Measurements from ENCODE around the gene POLR3H. TPM values are rescaled to one million over a fixed set of nuclear protein-coding genes. Genes with fewer than 3 reads are reported as not detected.

The POLR3H gene
- total and polyA plus RNA-seq, 7 donors, result 13.1 to 28.6 (median 18.4) TPM

DNA sequence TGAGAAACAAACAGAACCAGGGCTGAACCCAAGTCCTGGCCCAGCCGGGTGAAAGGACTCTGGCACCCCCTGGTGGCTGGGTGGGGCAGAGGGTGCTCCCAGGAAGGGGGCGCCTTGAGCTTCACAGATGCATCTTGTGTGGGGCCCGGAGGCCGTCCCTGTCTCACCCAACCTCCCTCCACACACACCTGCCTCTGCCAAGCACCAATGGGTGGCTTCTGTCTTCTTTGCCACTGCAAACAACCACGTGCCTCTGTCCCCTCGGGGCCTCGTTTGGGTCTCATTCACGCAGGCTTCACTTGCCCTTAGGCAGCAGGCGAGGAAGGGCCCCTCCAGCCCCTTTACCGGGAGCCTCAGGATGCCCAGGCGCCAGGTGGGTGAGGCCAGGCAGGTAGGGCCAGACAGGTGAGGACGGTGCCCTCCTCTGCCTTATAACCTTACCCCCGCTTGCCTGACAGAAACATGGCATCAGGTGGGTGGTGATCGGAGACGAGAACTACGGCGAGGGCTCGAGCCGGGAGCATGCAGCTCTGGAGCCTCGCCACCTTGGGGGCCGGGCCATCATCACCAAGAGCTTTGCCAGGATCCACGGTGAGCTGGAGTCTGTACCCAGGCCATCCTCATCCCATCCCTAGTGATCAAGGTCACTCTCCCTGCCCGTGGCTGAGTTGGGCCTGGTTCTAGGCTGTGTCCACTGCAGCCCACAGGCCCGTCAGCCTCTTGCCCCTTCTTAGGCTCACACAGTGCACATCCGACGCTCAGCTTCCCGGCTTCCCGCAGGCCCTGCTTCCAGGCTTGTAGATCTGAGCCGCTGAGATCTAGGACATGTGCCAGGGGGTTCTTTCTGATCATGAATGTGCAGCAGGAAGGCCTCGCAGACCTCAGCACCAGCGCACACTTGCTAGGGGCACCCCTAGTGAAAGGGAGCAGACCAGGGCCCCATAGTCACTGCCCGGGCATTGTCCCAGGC lies 17.2 kb downstream of the POLR3H start:
- H3K9me3 ChIP-seq, result no peaks in the 10 kb centered on the region
- intact Hi-C loops (cut with DNase I), result loop anchor here in 1 of 2 donors (10.0 kb wide), 1 partner anchor 202 kb away; no protein-coding TSS in a partner anchor
- ATAC-seq (peak; percentile 49 to 67 (median 60)), DNase-seq (peak; percentile 60 to 84)
- no peaks in the 10 kb centered on the region for H3K27me3 ChIP-seq (ENCODE audit: insufficient read depth in 3 of 3, low read length in 2 of 3)
- peak overlapping the region; percentile 54 for H3K27ac ChIP-seq
- WGBS, 3 donors, result 56 to 70% (median 58%) methylated on average over 32 of the region's 32 CpGs
- H3K4me3 ChIP-seq, result no peak overlapping the region
- peaks cover 27% of the 10 kb centered on the region for H3K4me1 ChIP-seq
- peaks cover 20 to 97% of the 10 kb centered on the region in 2 donors for H3K36me3 ChIP-seq (ENCODE audit: insufficient read depth in 1 of 2, low read depth in 1 of 2)
- peak; percentile 86 for TF ChIP-seq CTCF (IDR thresholded peaks at IDR 0.05)

GRCh38 chr22:41526226-41526829 lies 17.9 kb downstream of the POLR3H start:
- ATAC-seq, result peak in 3 of 4 donors; percentile 4 to 11 (median 10)
- no peak for DNase-seq
- H3K27me3 ChIP-seq (ENCODE audit: insufficient read depth in 3 of 3, low read length in 2 of 3), result no peaks in the 10 kb centered on the region
- H3K4me1 ChIP-seq, result peaks cover 27% of the 10 kb centered on the region
- no peak for TF ChIP-seq CTCF (IDR thresholded peaks at IDR 0.05)
- WGBS, 3 donors, result 54 to 70% (median 54%) methylated on average over 12 of the region's 12 CpGs
- H3K36me3 ChIP-seq (ENCODE audit: insufficient read depth in 1 of 2, low read depth in 1 of 2), result peaks cover 20 to 95% of the 10 kb centered on the region in 2 donors
- intact Hi-C loops (cut with DNase I), result loop anchor here in 1 of 2 donors (10.0 kb wide), 1 partner anchor 202 kb away; no protein-coding TSS in a partner anchor
- H3K9me3 ChIP-seq, result no peaks in the 10 kb centered on the region
- H3K27ac ChIP-seq, result peak overlapping the region; percentile 54
- H3K4me3 ChIP-seq, result no peak overlapping the region

DNA sequence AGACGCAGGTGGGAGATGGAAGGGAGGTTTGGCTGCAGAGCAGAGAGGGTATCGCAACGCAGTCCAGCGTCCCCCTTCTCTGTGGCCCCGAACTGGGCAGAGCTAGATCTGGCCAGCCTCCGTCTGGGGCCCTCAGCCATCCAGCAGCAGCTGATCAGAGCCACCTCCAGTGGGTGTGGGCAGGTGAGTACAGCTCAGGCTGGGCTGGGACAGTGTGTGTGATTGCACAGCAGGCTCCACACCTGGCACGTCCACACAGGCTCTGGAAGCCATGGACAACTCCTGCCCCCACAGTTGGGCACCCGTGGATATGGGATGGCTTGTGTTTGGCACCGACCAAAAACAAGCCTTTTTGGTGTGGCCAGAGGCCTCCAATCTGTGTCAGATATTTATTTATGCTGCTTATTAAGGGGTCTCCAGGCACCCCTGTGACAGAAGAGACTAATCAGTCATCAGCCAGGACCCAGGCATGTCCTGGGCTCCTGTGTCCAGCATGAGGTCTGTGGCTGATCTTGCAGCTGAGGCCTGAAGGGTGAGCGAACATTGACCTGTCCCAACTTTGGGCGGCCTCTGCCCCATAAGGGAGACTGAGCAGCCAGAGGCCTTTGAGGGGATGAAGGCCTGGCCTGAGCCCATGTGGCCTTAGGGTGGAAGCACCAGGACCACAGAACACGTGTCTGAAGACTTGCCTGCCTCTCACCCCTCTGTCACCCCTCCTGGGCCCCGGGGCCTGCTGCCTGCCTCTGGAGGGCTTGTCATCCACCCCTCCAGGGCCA lies 18.6 kb downstream of the POLR3H start:
- Histone ChIP-seq H3K9me3 (no peaks in the 10 kb centered on the region), H3K27ac (peak overlapping the region; percentile 54), H3K4me1 (peaks cover 27% of the 10 kb centered on the region), H3K36me3 (ENCODE audit: insufficient read depth in 1 of 2, low read depth in 1 of 2) (peaks cover 20 to 95% of the 10 kb centered on the region in 2 donors), H3K27me3 (ENCODE audit: insufficient read depth in 3 of 3, low read length in 2 of 3) (no peaks in the 10 kb centered on the region), H3K4me3 (no peak overlapping the region)
- ATAC-seq (peak in 2 of 4 donors; percentile 2 to 6), DNase-seq (no peak)
- intact Hi-C loops (cut with DNase I), result loop anchor here in 1 of 2 donors (10.0 kb wide), 1 partner anchor 201 kb away; no protein-coding TSS in a partner anchor
- 69 to 82% (median 71%) methylated on average over 13 of the region's 13 CpGs for WGBS, 3 donors
- TF ChIP-seq CTCF (IDR thresholded peaks at IDR 0.05), result no peak

DNA sequence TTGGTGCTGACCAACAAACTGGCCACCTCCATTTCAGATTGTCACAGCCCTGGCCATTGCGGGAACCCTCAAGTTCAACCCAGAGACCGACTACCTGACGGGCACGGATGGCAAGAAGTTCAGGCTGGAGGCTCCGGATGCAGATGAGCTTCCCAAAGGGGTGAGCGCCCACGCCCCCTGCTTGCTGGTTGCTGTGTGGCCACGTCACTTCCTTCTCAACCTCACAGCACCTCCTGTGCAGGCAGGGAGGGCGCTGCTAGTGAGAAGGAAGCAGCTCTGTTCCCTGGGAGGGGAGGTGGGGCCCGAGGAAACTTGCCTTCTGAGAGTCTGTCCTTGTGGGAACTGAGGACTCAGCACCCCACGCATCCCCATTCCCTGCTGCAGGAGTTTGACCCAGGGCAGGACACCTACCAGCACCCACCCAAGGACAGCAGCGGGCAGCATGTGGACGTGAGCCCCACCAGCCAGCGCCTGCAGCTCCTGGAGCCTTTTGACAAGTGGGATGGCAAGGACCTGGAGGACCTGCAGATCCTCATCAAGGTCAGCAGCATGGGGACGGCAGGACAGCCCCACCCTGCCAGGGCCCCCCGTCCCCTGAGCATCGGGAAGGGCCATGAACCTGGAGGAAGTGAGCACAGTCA lies 19.3 kb downstream of the POLR3H start:
- WGBS, 3 donors, result 74 to 80% (median 74%) methylated on average over 17 of the region's 17 CpGs
- DNase-seq, result peak in 1 of 2 donors; percentile 41
- no peak overlapping the region for H3K4me3 ChIP-seq

More for the DNA sequence above, 19.3 kb downstream of the POLR3H start:
- Histone ChIP-seq H3K9me3 (no peaks in the 10 kb centered on the region), H3K36me3 (ENCODE audit: insufficient read depth in 1 of 2, low read depth in 1 of 2) (peaks cover 20 to 95% of the 10 kb centered on the region in 2 donors), H3K27ac (no peak overlapping the region), H3K27me3 (ENCODE audit: insufficient read depth in 3 of 3, low read length in 2 of 3) (no peaks in the 10 kb centered on the region), H3K4me1 (peaks cover 27% of the 10 kb centered on the region)
- intact Hi-C loops (cut with DNase I), result loop anchor here in 1 of 2 donors (10.0 kb wide), 1 partner anchor 200 kb away; no protein-coding TSS in a partner anchor
- no peak for TF ChIP-seq CTCF (IDR thresholded peaks at IDR 0.05)
- ATAC-seq, result no peak

All from psoas muscle (tissue), 8 donors.